Memory B cell (primary cell): ENCODE data around the gene ACCSL.

ENCODE experiments used
- ATAC-seq: fragments of 150-1000 bp; cut with Tn5 transposase; 2 replicates; pipeline ENCODE4 v1.10.0; 2021; ENCODE audit warnings: low read depth, mild to moderate bottlenecking, moderate library complexity
- DNase-seq, 2 donors: peaks; one replicate each; pipeline ENCODE4 v3.0.0; 2022; ENCODE audit warnings: low spot score in 2 of 2
- H3K27ac Mint-ChIP-seq: one replicate; pipeline ENCODE4 v1.8.0; 2022; ENCODE audit warnings: mild to moderate bottlenecking, moderate library complexity, mixed read lengths
- H3K27me3 Mint-ChIP-seq: one replicate; pipeline ENCODE4 v1.8.0; 2022; ENCODE audit warnings: mixed read lengths
- H3K36me3 Mint-ChIP-seq: one replicate; pipeline ENCODE4 v1.8.0; 2022; ENCODE audit warnings: mild to moderate bottlenecking, mixed read lengths
- H3K4me1 Mint-ChIP-seq: one replicate; pipeline ENCODE4 v1.8.0; 2022; ENCODE audit warnings: mixed read lengths
- H3K4me3 Mint-ChIP-seq: one replicate; pipeline ENCODE4 v1.8.0; 2022; ENCODE audit warnings: mild to moderate bottlenecking, moderate library complexity, mixed read lengths
- H3K9me3 Mint-ChIP-seq: one replicate; pipeline ENCODE4 v1.8.0; 2022; ENCODE audit warnings: mixed read lengths

ACCSL gene

DNA sequence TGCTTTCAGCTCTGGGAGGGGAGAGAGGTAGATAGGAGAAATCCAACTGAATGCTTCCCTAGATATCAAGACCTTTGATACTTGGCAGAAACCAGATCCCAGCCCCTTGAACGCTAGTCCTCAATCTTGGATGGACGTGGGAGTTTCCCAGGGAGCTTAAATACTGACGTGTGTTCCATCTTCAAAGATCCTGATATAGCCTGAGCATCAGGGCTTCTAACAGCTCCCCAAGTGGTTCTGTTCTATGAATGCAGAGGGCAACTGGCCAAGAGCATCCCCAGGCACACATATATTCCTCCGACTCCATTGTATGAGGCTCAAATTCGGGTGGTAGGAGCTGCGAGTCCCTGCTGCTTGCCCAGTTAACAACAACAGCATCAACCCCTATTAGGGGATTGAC, 9.6 kb downstream of the ACCSL start:
- H3K27ac Mint-ChIP-seq = no peak overlapping the region

DNA sequence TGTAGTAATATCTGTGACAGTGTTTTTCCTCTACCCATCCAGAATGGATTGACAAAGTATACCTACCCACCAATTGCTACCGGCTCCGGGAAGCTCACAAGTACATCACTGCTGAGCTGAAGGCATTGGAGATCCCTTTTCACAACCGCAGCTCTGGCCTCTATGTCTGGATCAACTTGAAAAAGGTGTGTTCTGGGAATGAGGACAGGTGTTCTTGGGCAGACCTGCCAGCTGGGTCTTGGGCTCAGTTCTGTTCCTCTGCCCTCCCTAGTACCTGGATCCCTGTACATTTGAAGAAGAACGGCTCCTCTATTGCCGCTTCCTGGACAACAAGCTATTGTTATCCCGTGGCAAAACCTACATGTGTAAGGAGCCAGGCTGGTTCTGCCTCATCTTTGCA, 10.5 kb downstream of the ACCSL start:
- no peak for DNase-seq
- Mint-ChIP-seq H3K27me3 (no peaks in the 10 kb centered on the region), H3K4me1 (no peaks in the 10 kb centered on the region), H3K36me3 (no peaks in the 10 kb centered on the region), H3K9me3 (no peaks in the 10 kb centered on the region), H3K27ac (no peak overlapping the region), H3K4me3 (no peak overlapping the region)
- ATAC-seq = no peak

More for the DNA sequence above, 9.6 kb downstream of the ACCSL start:
- ATAC-seq (no peak), DNase-seq (no peak)
- H3K36me3 Mint-ChIP-seq = no peaks in the 10 kb centered on the region
- no peaks in the 10 kb centered on the region for H3K27me3 Mint-ChIP-seq
- no peaks in the 10 kb centered on the region for H3K9me3 Mint-ChIP-seq
- no peaks in the 10 kb centered on the region for H3K4me1 Mint-ChIP-seq
- H3K4me3 Mint-ChIP-seq = no peak overlapping the region

DNA sequence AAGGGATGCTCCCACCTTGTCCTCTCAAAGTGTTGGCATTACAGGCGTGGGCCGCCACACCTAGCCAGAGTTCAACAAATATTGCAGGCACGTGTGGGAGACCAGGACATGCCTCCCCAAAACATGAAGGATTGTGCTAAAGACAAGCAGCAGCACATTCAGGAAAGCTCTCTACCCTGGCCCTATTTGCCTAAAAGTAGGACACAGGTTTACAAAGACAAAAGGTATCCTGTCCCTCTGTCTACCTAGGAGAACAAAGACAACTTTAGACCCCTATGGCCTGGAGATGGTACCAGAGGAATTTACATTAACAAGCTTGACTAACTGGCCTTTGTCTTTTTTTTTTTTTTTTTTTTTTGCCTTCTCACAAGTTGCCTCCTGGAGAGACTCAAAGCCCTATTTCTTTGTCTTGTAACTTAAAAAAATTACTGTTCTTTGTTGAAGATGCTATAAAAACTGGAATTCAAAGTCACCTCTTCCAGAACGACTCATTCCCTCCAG, 17.4 kb downstream of the ACCSL start:
- H3K9me3 Mint-ChIP-seq = no peaks in the 10 kb centered on the region
- ATAC-seq = no peak
- peak overlapping the region; percentile 91 for H3K4me3 Mint-ChIP-seq
- H3K27me3 Mint-ChIP-seq = no peaks in the 10 kb centered on the region
- no peak for DNase-seq
- H3K4me1 Mint-ChIP-seq = peaks cover 12% of the 10 kb centered on the region
- H3K36me3 Mint-ChIP-seq = peaks cover 2% of the 10 kb centered on the region
- H3K27ac Mint-ChIP-seq = peak overlapping the region; percentile 87

DNA sequence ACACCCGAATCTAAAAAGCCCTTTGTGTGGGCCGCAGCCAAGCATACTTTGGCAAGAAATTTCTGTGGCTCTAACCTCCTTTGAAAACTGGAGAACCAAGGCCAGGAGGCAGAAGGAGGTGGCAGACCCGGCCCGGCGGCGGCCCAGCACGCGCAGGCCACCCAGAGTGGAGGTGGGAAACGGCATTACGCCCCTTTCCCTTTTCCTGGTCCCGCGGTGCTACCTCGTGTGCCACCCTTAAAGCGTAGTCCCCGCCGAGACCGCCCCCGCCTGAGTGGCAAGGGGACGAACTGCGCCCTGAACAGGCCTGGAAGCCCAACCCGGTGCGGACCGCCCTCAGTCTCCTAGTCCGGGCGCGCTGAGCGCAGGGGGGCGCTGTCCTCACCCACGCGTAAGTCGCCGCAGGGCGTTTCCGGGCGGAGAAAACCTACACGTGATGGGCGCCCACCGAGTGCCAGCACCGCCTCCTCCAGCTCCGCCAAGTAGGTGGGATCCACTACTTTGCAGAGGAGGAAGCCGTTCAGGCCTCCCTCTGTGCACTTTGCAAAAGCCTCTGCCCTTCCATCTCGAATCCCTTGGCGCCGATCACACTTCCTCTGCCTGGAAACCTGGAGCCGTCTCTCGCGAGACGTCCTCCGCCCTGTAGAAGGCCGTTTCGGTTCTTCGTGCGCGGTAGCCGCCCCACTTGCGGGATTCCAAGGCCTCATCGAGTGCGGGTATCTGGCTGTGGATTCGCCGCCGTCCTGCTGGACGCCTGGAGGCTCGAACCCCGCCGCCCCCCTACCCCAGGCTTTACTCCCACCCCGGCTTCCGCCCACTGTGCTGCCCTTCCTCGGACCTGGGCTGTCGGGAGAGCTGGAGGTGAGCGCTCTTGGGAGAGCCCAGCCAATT, 18.3 kb downstream of the ACCSL start, which contains the start of gene ACCS:
Gene ACCS, plus strand, starts transcription at position 430 of the 891 bp plus-strand sequence. CDS start 1,358 bp downstream, outside the sequence.
- Mint-ChIP-seq H3K36me3 (peaks cover 5% of the 10 kb centered on the region), H3K4me3 (peak within 1 kb of the TSS; percentile 91), H3K4me1 (peaks cover 14% of the 10 kb centered on the region), H3K27me3 (no peaks in the 10 kb centered on the region), H3K27ac (peak within 1 kb of the TSS; percentile 87), H3K9me3 (no peaks in the 10 kb centered on the region)
- DNase-seq (peak; percentile 84 to 90), ATAC-seq (peak; percentile 94)

DNA sequence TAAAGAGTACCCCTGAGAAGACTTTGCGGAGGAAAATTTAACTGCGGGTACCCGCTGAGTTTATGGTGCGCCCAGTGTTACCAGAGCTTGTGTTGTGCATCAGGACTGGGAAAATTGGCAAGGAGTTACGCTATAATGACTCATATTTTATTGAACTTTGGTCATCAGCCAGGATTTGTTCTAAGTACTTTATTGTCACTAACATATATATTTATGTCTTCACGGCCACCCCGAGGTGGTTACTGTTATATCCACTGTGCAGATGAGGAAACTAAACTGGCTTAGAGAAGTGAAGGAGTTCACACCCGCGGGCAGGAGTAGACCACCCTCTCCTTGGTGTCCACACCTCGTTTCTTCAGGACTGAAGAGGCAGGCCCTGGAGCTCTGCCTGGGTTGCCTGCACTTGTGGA, 19.0 kb downstream of the ACCSL start:
- Mint-ChIP-seq H3K4me3 (peak overlapping the region; percentile 91), H3K9me3 (no peaks in the 10 kb centered on the region), H3K36me3 (peaks cover 6% of the 10 kb centered on the region), H3K27me3 (no peaks in the 10 kb centered on the region), H3K27ac (peak overlapping the region; percentile 87), H3K4me1 (peaks cover 14% of the 10 kb centered on the region)
- no peak for ATAC-seq
- no peak for DNase-seq

DNA sequence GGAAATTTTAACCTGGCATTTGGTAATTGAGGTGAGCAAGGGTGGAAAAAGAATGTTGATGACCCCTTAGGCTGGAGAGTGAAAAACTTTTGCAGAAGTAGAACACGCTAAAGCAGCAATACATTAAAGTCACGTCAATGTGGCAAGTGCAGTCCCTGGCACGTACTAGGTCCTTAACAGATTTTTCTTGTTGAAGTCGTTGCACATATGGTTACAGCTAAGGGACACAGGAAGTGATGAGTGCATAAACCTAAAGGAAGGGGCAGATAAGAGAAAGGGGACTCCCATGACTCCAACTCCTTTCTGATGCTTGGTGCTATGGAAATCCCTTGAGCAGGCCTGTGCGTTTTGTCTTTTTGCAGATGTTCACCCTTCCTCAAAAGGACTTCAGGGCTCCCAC, 19.5 kb downstream of the ACCSL start:
- Mint-ChIP-seq H3K36me3 (peaks cover 6% of the 10 kb centered on the region), H3K27me3 (no peaks in the 10 kb centered on the region), H3K27ac (peak overlapping the region; percentile 87), H3K9me3 (no peaks in the 10 kb centered on the region), H3K4me1 (peaks cover 14% of the 10 kb centered on the region), H3K4me3 (peak overlapping the region; percentile 91)
- ATAC-seq (no peak), DNase-seq (no peak)

DNA sequence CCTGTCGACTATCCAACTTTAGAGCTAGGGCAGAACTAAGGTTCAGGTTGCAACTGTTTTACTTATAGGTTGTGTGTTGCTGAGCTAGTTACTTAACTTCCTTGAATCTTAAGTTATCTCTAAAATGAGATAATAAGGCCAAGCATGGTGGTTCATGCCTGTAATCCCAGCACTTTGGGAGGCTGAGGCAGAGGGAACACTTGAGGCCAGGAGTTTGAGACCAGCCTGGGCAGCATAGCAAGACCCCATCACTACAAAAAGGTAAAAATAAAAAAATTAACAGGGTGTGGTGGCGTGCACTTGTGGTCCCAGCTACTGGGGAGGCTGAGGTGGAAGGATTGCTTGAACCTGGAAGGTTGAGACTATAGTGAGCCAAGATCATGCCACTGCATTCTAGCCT, 20.4 kb downstream of the ACCSL start:
- H3K9me3 Mint-ChIP-seq = no peaks in the 10 kb centered on the region
- DNase-seq = no peak
- H3K27me3 Mint-ChIP-seq = no peaks in the 10 kb centered on the region
- ATAC-seq = no peak
- peaks cover 14% of the 10 kb centered on the region for H3K4me1 Mint-ChIP-seq
- peaks cover 6% of the 10 kb centered on the region for H3K36me3 Mint-ChIP-seq
- H3K27ac Mint-ChIP-seq = no peak overlapping the region
- no peak overlapping the region for H3K4me3 Mint-ChIP-seq

DNA sequence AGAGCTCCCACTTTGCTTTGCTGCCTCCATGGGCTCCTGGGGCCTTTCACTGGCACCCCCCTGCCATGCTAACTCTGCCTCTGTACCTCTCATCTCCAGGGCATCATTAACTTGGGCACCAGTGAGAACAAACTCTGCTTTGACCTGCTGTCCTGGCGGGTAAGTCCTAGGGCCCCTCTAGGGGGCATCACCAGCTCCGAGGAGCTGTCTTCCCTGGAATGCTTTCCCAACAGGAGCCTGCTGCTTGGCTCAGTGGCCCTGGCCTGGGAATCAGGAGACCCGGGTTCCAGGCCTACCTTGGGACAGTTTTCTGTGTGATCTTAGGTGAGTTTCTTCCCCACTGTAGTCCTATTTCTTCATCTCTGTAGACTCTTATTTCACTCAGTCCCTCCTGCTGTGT, 23.4 kb downstream of the ACCSL start:
- no peaks in the 10 kb centered on the region for H3K9me3 Mint-ChIP-seq
- H3K27me3 Mint-ChIP-seq = no peaks in the 10 kb centered on the region
- no peak overlapping the region for H3K27ac Mint-ChIP-seq
- DNase-seq (no peak), ATAC-seq (no peak)
- H3K4me3 Mint-ChIP-seq = no peak overlapping the region
- peaks cover 13% of the 10 kb centered on the region for H3K36me3 Mint-ChIP-seq
- peaks cover 12% of the 10 kb centered on the region for H3K4me1 Mint-ChIP-seq

DNA sequence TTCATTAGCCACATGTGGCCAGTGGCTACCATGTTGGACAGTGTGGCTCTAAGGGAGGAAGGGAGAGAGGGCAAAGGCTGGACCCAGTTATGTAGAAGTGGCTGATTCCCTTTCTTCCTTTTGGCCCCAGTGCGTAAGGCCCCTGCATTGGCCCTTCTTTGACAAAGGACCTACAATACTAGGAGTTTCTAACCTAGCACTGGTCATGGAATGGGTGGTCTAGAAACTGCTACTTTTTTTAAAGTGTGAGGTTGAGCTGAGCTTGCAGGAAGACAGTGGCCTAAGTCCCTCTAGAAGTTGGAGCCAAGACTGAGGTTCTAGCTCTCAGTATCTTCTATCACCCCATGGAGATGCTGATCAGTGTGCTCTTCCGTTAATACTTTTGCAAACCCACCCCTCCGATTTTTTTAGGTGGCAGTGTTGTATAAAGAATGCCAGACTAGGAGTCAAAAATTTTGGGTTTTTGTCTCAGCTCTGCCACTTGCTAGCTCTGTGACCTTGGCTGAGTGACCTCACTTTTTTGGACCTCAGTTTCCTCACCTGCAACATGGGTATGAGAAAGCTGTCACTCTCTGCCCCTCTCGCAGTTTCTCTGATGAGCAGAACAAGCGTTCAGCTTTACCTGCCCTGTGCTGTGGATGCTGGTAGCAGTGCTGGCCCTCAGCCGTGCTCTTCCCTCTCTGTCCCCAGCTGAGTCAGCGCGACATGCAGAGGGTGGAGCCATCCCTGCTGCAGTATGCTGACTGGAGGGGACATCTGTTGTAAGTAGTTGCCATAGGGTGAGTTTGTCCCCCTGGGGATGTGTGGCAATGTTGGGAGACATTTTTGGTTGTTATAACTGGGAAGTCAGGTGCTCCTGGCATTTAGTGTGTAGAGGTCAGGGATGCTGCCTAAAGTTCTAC, 25.2 kb downstream of the ACCSL start:
- H3K27ac Mint-ChIP-seq = no peak overlapping the region
- ATAC-seq = no peak
- peaks cover 13% of the 10 kb centered on the region for H3K36me3 Mint-ChIP-seq
- H3K27me3 Mint-ChIP-seq = no peaks in the 10 kb centered on the region
- H3K4me3 Mint-ChIP-seq = no peak overlapping the region
- no peaks in the 10 kb centered on the region for H3K9me3 Mint-ChIP-seq
- DNase-seq = no peak
- H3K4me1 Mint-ChIP-seq = peaks cover 9% of the 10 kb centered on the region

DNA sequence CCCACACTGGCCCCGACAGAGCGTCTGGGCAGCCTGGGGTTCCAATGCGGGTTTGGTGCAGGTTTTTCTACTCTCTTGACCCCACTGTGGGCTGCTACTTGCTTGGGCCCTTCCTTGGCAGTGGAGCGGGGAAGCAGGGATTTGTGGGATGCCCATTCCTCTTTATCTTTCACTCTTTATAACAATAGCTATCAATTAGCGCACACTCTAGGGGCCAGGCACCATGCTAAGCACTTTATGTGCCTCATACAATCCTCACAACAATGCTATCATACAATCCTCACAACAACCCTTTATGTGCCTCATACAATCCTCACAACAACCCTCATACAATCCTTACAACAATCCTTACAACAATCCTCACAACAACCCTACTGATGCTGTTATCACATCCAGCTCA, 31.0 kb downstream of the ACCSL start:
- no peak overlapping the region for H3K4me3 Mint-ChIP-seq
- H3K9me3 Mint-ChIP-seq = no peaks in the 10 kb centered on the region
- H3K4me1 Mint-ChIP-seq = no peaks in the 10 kb centered on the region
- H3K27ac Mint-ChIP-seq = no peak overlapping the region
- ATAC-seq (no peak), DNase-seq (no peak)
- H3K27me3 Mint-ChIP-seq = no peaks in the 10 kb centered on the region
- H3K36me3 Mint-ChIP-seq = peaks cover 19% of the 10 kb centered on the region

DNA sequence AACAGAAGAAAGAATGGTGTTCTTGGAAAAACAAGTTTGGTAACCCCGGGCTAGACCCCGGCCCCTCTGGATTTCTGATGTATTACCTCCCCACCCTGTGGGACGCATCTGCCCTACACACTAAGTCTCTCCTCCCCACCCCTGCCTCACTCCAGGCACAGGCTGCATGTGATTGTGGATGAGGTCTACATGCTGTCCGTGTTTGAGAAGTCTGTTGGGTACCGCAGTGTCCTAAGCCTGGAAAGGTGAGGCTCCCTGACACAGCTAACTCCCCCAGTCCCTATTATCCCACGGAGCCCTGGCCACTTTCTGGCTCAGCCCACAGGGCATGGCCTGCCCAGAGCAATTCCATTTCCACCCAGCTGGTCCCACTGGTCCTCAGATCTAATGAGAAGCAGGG, 31.6 kb downstream of the ACCSL start:
- H3K36me3 Mint-ChIP-seq = peaks cover 24% of the 10 kb centered on the region
- ATAC-seq (no peak), DNase-seq (no peak)
- H3K9me3 Mint-ChIP-seq = no peaks in the 10 kb centered on the region
- no peaks in the 10 kb centered on the region for H3K27me3 Mint-ChIP-seq
- H3K4me1 Mint-ChIP-seq = no peaks in the 10 kb centered on the region
- no peak overlapping the region for H3K27ac Mint-ChIP-seq
- H3K4me3 Mint-ChIP-seq = no peak overlapping the region

DNA sequence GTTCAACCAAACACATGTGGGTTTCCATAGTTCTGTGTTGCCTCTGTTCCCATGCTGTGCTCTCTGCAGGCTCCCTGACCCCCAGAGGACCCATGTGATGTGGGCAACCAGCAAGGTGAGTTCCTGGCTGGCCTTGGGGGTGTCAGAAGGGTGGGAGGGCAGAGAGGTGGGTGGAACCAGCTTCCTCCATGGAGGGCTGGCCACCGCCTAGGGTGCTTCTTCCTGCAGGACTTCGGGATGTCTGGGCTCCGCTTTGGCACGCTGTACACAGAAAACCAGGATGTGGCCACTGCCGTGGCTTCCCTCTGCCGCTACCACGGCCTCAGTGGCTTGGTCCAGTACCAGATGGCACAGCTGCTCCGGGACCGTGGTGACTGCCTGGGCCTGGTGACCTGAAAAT, 33.2 kb downstream of the ACCSL start:
- Mint-ChIP-seq H3K27ac (no peak overlapping the region), H3K4me1 (no peaks in the 10 kb centered on the region), H3K27me3 (no peaks in the 10 kb centered on the region), H3K4me3 (no peak overlapping the region), H3K9me3 (peaks cover 4% of the 10 kb centered on the region), H3K36me3 (peaks cover 28% of the 10 kb centered on the region)
- DNase-seq (no peak), ATAC-seq (no peak)

DNA sequence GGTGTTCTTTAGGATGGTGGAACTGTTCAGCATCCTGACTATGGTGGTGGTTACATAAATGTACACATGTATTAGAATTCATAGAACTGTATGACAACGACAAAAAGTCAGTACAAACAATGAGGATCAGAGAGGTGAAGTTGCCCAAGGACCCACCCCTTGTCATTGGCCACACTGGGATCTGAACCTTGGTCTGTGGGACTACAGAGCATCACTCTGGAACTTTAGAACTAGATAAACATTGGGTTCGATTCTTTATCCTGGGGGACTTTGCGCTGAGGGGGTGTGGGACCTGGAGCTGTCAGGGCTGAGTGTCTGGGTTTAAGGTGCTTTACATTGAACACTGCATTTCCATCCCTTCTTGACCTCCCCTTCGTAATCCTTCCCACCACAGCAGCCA, 34.9 kb downstream of the ACCSL start:
- no peaks in the 10 kb centered on the region for H3K27me3 Mint-ChIP-seq
- no peak for DNase-seq
- peaks cover 31% of the 10 kb centered on the region for H3K36me3 Mint-ChIP-seq
- no peak overlapping the region for H3K27ac Mint-ChIP-seq
- peaks cover 6% of the 10 kb centered on the region for H3K9me3 Mint-ChIP-seq
- no peak overlapping the region for H3K4me3 Mint-ChIP-seq
- H3K4me1 Mint-ChIP-seq = no peaks in the 10 kb centered on the region
- ATAC-seq = no peak

DNA sequence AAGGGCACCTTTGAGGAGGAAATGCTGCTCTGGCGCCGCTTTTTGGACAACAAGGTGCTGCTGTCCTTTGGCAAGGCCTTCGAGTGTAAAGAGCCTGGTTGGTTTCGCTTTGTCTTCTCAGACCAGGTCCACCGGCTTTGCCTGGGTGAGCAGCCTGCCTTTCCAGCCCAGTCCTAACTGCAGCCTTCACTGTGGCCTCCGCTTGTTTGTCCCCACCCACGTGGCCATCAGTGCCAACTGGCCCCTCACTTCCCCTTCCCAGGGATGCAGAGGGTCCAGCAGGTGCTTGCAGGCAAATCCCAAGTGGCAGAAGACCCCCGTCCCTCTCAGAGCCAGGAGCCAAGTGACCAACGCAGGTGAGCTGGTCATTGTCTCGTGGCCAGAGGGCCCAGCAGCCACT, 35.7 kb downstream of the ACCSL start:
- Mint-ChIP-seq H3K36me3 (peaks cover 32% of the 10 kb centered on the region), H3K27me3 (no peaks in the 10 kb centered on the region), H3K4me3 (no peak overlapping the region), H3K27ac (no peak overlapping the region), H3K4me1 (no peaks in the 10 kb centered on the region), H3K9me3 (peaks cover 6% of the 10 kb centered on the region)
- no peak for DNase-seq
- no peak for ATAC-seq
